ENCODE measurements around the gene TREX2. TPM values are rescaled to one million over a fixed set of nuclear protein-coding genes. Genes with fewer than 3 reads are reported as not detected.
A peak's percentile ranks its signal among the peaks of the same experiment; 100 is the strongest.

Gene TREX2
- total and polyA plus RNA-seq, 5 experiments from 2014 or later = 0.30 to 5.5 (median 1.2) TPM

GRCh38 chrX:153438532-153438931 lies 7.3 kb downstream of the TREX2 start:
- POLR2A ChIA-PET = no interaction called here
- DNase-seq (no peak), ATAC-seq (no peak)
- Mint-ChIP-seq H3K4me3 (no peak overlapping the region), H3K27ac (no peak overlapping the region), H3K36me3 (no peaks in the 10 kb centered on the region), H3K27me3 (peaks cover 0 to 2% (median 0%) of the 10 kb centered on the region in 5 donors), H3K4me1 (no peaks in the 10 kb centered on the region), H3K9me3 (no peaks in the 10 kb centered on the region)

GRCh38 chrX:153435845-153436244 lies 10.0 kb downstream of the TREX2 start:
- Mint-ChIP-seq H3K9me3 (peaks cover 0 to 5% (median 0%) of the 10 kb centered on the region in 9 donors), H3K27me3 (peaks cover 0 to 2% (median 0%) of the 10 kb centered on the region in 5 donors), H3K27ac (no peak overlapping the region), H3K4me1 (no peaks in the 10 kb centered on the region), H3K4me3 (no peak overlapping the region), H3K36me3 (peaks cover 0 to 1% (median 0%) of the 10 kb centered on the region in 3 donors)
- ATAC-seq (no peak), DNase-seq (no peak)
- POLR2A ChIA-PET = no interaction called here

- POLR2A ChIA-PET = no interaction called here
- DNase-seq (no peak), ATAC-seq (no peak)
- H3K36me3 Mint-ChIP-seq = peaks cover 0 to 7% (median 0%) of the 10 kb centered on the region in 3 donors
- peaks cover 0 to 10% (median 1%) of the 10 kb centered on the region in 9 donors for H3K9me3 Mint-ChIP-seq
- no peak overlapping the region for H3K27ac Mint-ChIP-seq
- H3K27me3 Mint-ChIP-seq = peaks cover 0 to 2% (median 2%) of the 10 kb centered on the region in 5 donors
- H3K4me3 Mint-ChIP-seq = no peak overlapping the region
- H3K4me1 Mint-ChIP-seq = no peaks in the 10 kb centered on the region
These were observed 11.1 kb downstream of the TREX2 start for GRCh38 chrX:153434801-153435200.

GRCh38 chrX:153433781-153434285 lies 12.0 kb downstream of the TREX2 start:
- Mint-ChIP-seq H3K27me3 (peaks cover 0 to 2% (median 2%) of the 10 kb centered on the region in 5 donors), H3K9me3 (peaks cover 0 to 10% (median 1%) of the 10 kb centered on the region in 9 donors), H3K4me3 (no peak overlapping the region), H3K4me1 (no peaks in the 10 kb centered on the region), H3K36me3 (peaks cover 0 to 7% (median 0%) of the 10 kb centered on the region in 3 donors), H3K27ac (no peak overlapping the region)
- DNase-seq = no peak
- POLR2A ChIA-PET = no interaction called here
- no peak for ATAC-seq

GRCh38 chrX:153433161-153433680 lies 12.6 kb downstream of the TREX2 start:
- Mint-ChIP-seq H3K4me3 (no peak overlapping the region), H3K4me1 (no peaks in the 10 kb centered on the region), H3K36me3 (peaks cover 0 to 7% (median 0%) of the 10 kb centered on the region in 3 donors), H3K27ac (no peak overlapping the region), H3K9me3 (peaks cover 0 to 14% (median 2%) of the 10 kb centered on the region in 9 donors), H3K27me3 (peaks cover 0 to 2% (median 2%) of the 10 kb centered on the region in 5 donors)
- ATAC-seq = no peak
- DNase-seq = no peak
- POLR2A ChIA-PET = no interaction called here

GRCh38 chrX:153430796-153431195 lies 15.1 kb downstream of the TREX2 start:
- peaks cover 0 to 2% (median 0%) of the 10 kb centered on the region in 5 donors for H3K27me3 Mint-ChIP-seq
- H3K4me3 Mint-ChIP-seq = no peak overlapping the region
- H3K4me1 Mint-ChIP-seq = no peaks in the 10 kb centered on the region
- peaks cover 0 to 12% (median 4%) of the 10 kb centered on the region in 3 donors for H3K36me3 Mint-ChIP-seq
- DNase-seq = no peak
- peaks cover 0 to 21% (median 2%) of the 10 kb centered on the region in 9 donors for H3K9me3 Mint-ChIP-seq
- no peak overlapping the region for H3K27ac Mint-ChIP-seq
- ATAC-seq = no peak
- POLR2A ChIA-PET = no interaction called here

- Mint-ChIP-seq H3K27me3 (peaks cover 0 to 2% (median 0%) of the 10 kb centered on the region in 5 donors), H3K4me3 (no peak overlapping the region), H3K9me3 (peaks cover 0 to 20% (median 2%) of the 10 kb centered on the region in 9 donors), H3K4me1 (no peaks in the 10 kb centered on the region), H3K36me3 (peaks cover 0 to 12% (median 4%) of the 10 kb centered on the region in 3 donors), H3K27ac (no peak overlapping the region)
- POLR2A ChIA-PET = no interaction called here
- ATAC-seq = no peak
- no peak for DNase-seq
These were observed 19.7 kb downstream of the TREX2 start for GRCh38 chrX:153426204-153426603.

- POLR2A ChIA-PET = no interaction called here
- Mint-ChIP-seq H3K4me1 (no peaks in the 10 kb centered on the region), H3K27me3 (no peaks in the 10 kb centered on the region), H3K4me3 (no peak overlapping the region), H3K27ac (no peak overlapping the region), H3K9me3 (peaks cover 0 to 16% (median 0%) of the 10 kb centered on the region in 9 donors), H3K36me3 (peaks cover 0 to 5% (median 4%) of the 10 kb centered on the region in 3 donors)
- ATAC-seq (no peak), DNase-seq (no peak)
These were observed 22.2 kb downstream of the TREX2 start for GRCh38 chrX:153423652-153424051.

GRCh38 chrX:153421856-153422255 lies 24.0 kb downstream of the TREX2 start:
- Mint-ChIP-seq H3K4me1 (no peaks in the 10 kb centered on the region), H3K9me3 (peaks cover 0 to 1% (median 0%) of the 10 kb centered on the region in 9 donors), H3K36me3 (no peaks in the 10 kb centered on the region), H3K27ac (no peak overlapping the region), H3K27me3 (no peaks in the 10 kb centered on the region), H3K4me3 (no peak overlapping the region)
- DNase-seq (no peak), ATAC-seq (no peak)
- POLR2A ChIA-PET = no interaction called here

- H3K9me3 Mint-ChIP-seq = peaks cover 0 to 1% (median 0%) of the 10 kb centered on the region in 9 donors
- H3K4me3 Mint-ChIP-seq = no peak overlapping the region
- H3K27me3 Mint-ChIP-seq = no peaks in the 10 kb centered on the region
- DNase-seq (no peak), ATAC-seq (no peak)
- no peaks in the 10 kb centered on the region for H3K4me1 Mint-ChIP-seq
- no peak overlapping the region for H3K27ac Mint-ChIP-seq
- POLR2A ChIA-PET = no interaction called here
- H3K36me3 Mint-ChIP-seq = no peaks in the 10 kb centered on the region
These were observed 24.8 kb downstream of the TREX2 start for GRCh38 chrX:153420851-153421599.

GRCh38 chrX:153417637-153418036 lies 28.2 kb downstream of the TREX2 start:
- POLR2A ChIA-PET = no interaction called here
- peaks cover 0 to 2% (median 0%) of the 10 kb centered on the region in 4 donors for H3K4me1 Mint-ChIP-seq
- no peaks in the 10 kb centered on the region for H3K36me3 Mint-ChIP-seq
- ATAC-seq (no peak), DNase-seq (no peak)
- peaks cover 0 to 2% (median 0%) of the 10 kb centered on the region in 5 donors for H3K27me3 Mint-ChIP-seq
- H3K4me3 Mint-ChIP-seq = no peak overlapping the region
- no peaks in the 10 kb centered on the region for H3K9me3 Mint-ChIP-seq
- H3K27ac Mint-ChIP-seq = peak overlapping the region in 1 of 10 donors; percentile 37

GRCh38 chrX:153416781-153417450 lies 28.9 kb downstream of the TREX2 start:
- Mint-ChIP-seq H3K36me3 (no peaks in the 10 kb centered on the region), H3K27me3 (peaks cover 0 to 2% (median 0%) of the 10 kb centered on the region in 5 donors)
- DNase-seq = no peak

More at GRCh38 chrX:153416781-153417450, 28.9 kb downstream of the TREX2 start:
- H3K4me1 Mint-ChIP-seq = peaks cover 0 to 8% (median 6%) of the 10 kb centered on the region in 4 donors
- POLR2A ChIA-PET = no interaction called here
- no peak overlapping the region for H3K4me3 Mint-ChIP-seq
- H3K9me3 Mint-ChIP-seq = no peaks in the 10 kb centered on the region
- ATAC-seq = no peak
- H3K27ac Mint-ChIP-seq = peak overlapping the region in 2 of 10 donors; percentile 37 to 58
